Measurements from ENCODE around the gene PEX7.
"Not testable (repeated sequence)": the region's sequence is repeated elsewhere in the genome, so short reads cannot be mapped to it uniquely, and the experiment has no call there.

The PEX7 gene

GRCh38 chr6:136840276-136841001, 18.0 kb downstream of the PEX7 start:
- DNase-seq (ENCODE audit: low read depth in 2 of 2) = no peak

- no peak for DNase-seq (ENCODE audit: low read depth in 2 of 2)
Measured at GRCh38 chr6:136843210-136843609, 20.8 kb downstream of the PEX7 start.

GRCh38 chr6:136846046-136846445, 23.7 kb downstream of the PEX7 start:
- DNase-seq (ENCODE audit: low read depth in 2 of 2) = peak in 1 of 2 experiments; percentile 10

GRCh38 chr6:136846477-136846876, 24.1 kb downstream of the PEX7 start:
- not testable (repeated sequence) for DNase-seq (ENCODE audit: low read depth in 2 of 2)

- not testable (repeated sequence) for DNase-seq (ENCODE audit: low read depth in 2 of 2)
Measured at GRCh38 chr6:136849979-136850563, 27.7 kb downstream of the PEX7 start.

- DNase-seq (ENCODE audit: low read depth in 2 of 2) = no peak
Measured at GRCh38 chr6:136859430-136859829, 37.0 kb downstream of the PEX7 start.

GRCh38 chr6:136860043-136860442, 37.7 kb downstream of the PEX7 start:
- DNase-seq (ENCODE audit: low read depth in 2 of 2) = no peak

- DNase-seq (ENCODE audit: low read depth in 2 of 2) = no peak
Measured at GRCh38 chr6:136862662-136863061, 40.3 kb downstream of the PEX7 start.

GRCh38 chr6:136863752-136864151, 41.4 kb downstream of the PEX7 start:
- no peak for DNase-seq (ENCODE audit: low read depth in 2 of 2)

GRCh38 chr6:136864676-136865075, 42.3 kb downstream of the PEX7 start:
- no peak for DNase-seq (ENCODE audit: low read depth in 2 of 2)

- DNase-seq (ENCODE audit: low read depth in 2 of 2) = no peak
Measured at GRCh38 chr6:136866872-136867416, 44.6 kb downstream of the PEX7 start.

- no peak for DNase-seq (ENCODE audit: low read depth in 2 of 2)
Measured at GRCh38 chr6:136869451-136869850, 47.1 kb downstream of the PEX7 start.

- DNase-seq (ENCODE audit: low read depth in 2 of 2) = no peak
Measured at GRCh38 chr6:136873748-136874147, 51.4 kb downstream of the PEX7 start.

- not testable (repeated sequence) for DNase-seq (ENCODE audit: low read depth in 2 of 2)
Measured at GRCh38 chr6:136876469-136876868, 54.1 kb downstream of the PEX7 start.

GRCh38 chr6:136880748-136881460, 58.5 kb downstream of the PEX7 start:
- DNase-seq (ENCODE audit: low read depth in 2 of 2) = no peak

GRCh38 chr6:136886091-136886490, 63.7 kb downstream of the PEX7 start:
- no peak for DNase-seq (ENCODE audit: low read depth in 2 of 2)

GRCh38 chr6:136887953-136888352, 65.6 kb downstream of the PEX7 start:
- DNase-seq (ENCODE audit: low read depth in 2 of 2) = no peak

- no peak for DNase-seq (ENCODE audit: low read depth in 2 of 2)
Measured at GRCh38 chr6:136889271-136890193, 67.1 kb downstream of the PEX7 start.

- DNase-seq (ENCODE audit: low read depth in 2 of 2) = no peak
Measured at GRCh38 chr6:136890194-136890839, 67.9 kb downstream of the PEX7 start.

- no peak for DNase-seq (ENCODE audit: low read depth in 2 of 2)
Measured at GRCh38 chr6:136890986-136891385, 68.6 kb downstream of the PEX7 start.

GRCh38 chr6:136893187-136893586, 70.8 kb downstream of the PEX7 start:
- DNase-seq (ENCODE audit: low read depth in 2 of 2) = no peak

Measured in fibroblast of skin of left biceps (primary cell).